ENCODE results near the gene EML4. TPM values are rescaled to one million over a fixed set of nuclear protein-coding genes. Genes with fewer than 3 reads are reported as not detected.

The EML4 gene
- total and polyA plus RNA-seq, 12 donors: 29.9 to 64.0 (median 51.9) TPM

- TF ChIP-seq CTCF (IDR thresholded peaks at IDR 0.05) (no peak), POLR2A (IDR thresholded peaks at IDR 0.05) (no peak)
- H3K9me3 ChIP-seq (replicated peaks in 1 of 3): no peaks in the 10 kb centered on the region
- H3K27me3 ChIP-seq: no peaks in the 10 kb centered on the region
- peaks cover 27 to 45% of the 10 kb centered on the region in 2 donors for H3K4me1 ChIP-seq (replicated peaks in 1 of 2)
- peak overlapping the region in 1 of 4 donors; percentile 34 for H3K4me3 ChIP-seq
- H3K36me3 ChIP-seq (replicated peaks in 1 of 2): no peaks in the 10 kb centered on the region
- H3K27ac ChIP-seq: peak overlapping the region in 4 of 5 donors; percentile 57 to 92 (median 78)
- DNase-seq: peak in 6 of 7 donors; percentile 34 to 60 (median 50)
- intact Hi-C loops (cut with DNase I): loop anchor here in 1 of 2 donors (2.0 kb wide), 1 partner anchor 18 kb away; no protein-coding TSS in a partner anchor
- WGBS, 4 donors: 49 to 65% (median 57%) methylated on average over 9 of the region's 9 CpGs
Measured at GRCh38 chr2:42142547-42143184, 26.5 kb upstream of the EML4 start.

GRCh38 chr2:42147641-42148274 lies 21.4 kb upstream of the EML4 start:
- no peaks in the 10 kb centered on the region for H3K9me3 ChIP-seq (replicated peaks in 1 of 3)
- no peaks in the 10 kb centered on the region for H3K27me3 ChIP-seq
- DNase-seq: peak in 1 of 7 donors; percentile 23
- TF ChIP-seq CTCF (IDR thresholded peaks at IDR 0.05): no peak
- no peak for TF ChIP-seq POLR2A (IDR thresholded peaks at IDR 0.05)
- peaks cover 5 to 14% of the 10 kb centered on the region in 2 donors for H3K4me1 ChIP-seq (replicated peaks in 1 of 2)
- H3K27ac ChIP-seq: peak overlapping the region in 3 of 5 donors; percentile 39 to 58 (median 43)
- H3K36me3 ChIP-seq (replicated peaks in 1 of 2): no peaks in the 10 kb centered on the region
- no peak overlapping the region for H3K4me3 ChIP-seq
- WGBS, 4 donors: 64 to 100% (median 82%) methylated on average over 1 to 5 of the region's 5 CpGs
- intact Hi-C loops (cut with DNase I): no loop called here

- H3K36me3 ChIP-seq (replicated peaks in 1 of 2): no peaks in the 10 kb centered on the region
- no peak overlapping the region for H3K27ac ChIP-seq
- no peak for TF ChIP-seq POLR2A (IDR thresholded peaks at IDR 0.05)
- TF ChIP-seq CTCF (IDR thresholded peaks at IDR 0.05): no peak
- no peak for DNase-seq
- intact Hi-C loops (cut with DNase I): no loop called here
- H3K4me1 ChIP-seq (replicated peaks in 1 of 2): peaks cover 0 to 8% of the 10 kb centered on the region in 2 donors
- H3K27me3 ChIP-seq: no peaks in the 10 kb centered on the region
- no peaks in the 10 kb centered on the region for H3K9me3 ChIP-seq (replicated peaks in 1 of 3)
- no peak overlapping the region for H3K4me3 ChIP-seq
Measured at GRCh38 chr2:42150159-42150558, 19.0 kb upstream of the EML4 start.

DNA sequence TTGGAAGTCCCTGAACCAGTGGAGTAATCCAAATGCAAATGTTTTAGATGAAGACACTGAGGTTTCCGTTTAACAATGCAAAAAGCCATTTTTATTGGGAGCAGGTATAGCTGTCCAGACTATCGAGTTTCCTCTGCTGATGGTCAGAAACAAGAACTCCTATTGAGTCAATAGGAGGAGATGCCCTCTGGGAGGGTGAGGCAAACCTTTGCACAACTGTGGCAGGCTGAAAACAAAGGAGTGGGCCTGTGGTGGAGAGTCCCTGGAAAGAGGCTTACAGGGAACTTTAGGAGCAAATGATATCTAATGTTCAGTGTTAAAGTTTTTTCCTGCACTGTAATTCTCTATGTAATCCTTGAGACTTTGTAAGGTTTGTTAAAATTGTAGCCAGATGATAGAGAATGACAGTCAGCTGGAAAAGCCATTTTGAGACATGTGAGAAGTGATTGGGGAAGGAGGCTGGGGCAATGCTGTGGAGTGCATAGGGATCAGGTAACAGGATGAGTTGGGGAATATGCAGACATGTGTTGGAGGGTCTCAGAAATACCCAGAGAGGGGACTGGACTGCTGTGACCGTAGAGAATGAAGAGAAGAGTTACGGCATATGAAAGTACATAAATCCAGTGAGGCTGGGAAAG lies 15.1 kb upstream of the EML4 start:
- intact Hi-C loops (cut with DNase I): no loop called here
- no peak for TF ChIP-seq POLR2A (IDR thresholded peaks at IDR 0.05)
- no peak for TF ChIP-seq CTCF (IDR thresholded peaks at IDR 0.05)
- Histone ChIP-seq H3K27me3 (no peaks in the 10 kb centered on the region), H3K9me3 (replicated peaks in 1 of 3) (no peaks in the 10 kb centered on the region), H3K27ac (no peak overlapping the region), H3K36me3 (replicated peaks in 1 of 2) (no peaks in the 10 kb centered on the region), H3K4me1 (replicated peaks in 1 of 2) (no peaks in the 10 kb centered on the region), H3K4me3 (no peak overlapping the region)
- 85 to 94% (median 87%) methylated on average over 4 of the region's 4 CpGs for WGBS, 4 donors
- no peak for DNase-seq

Measured in adrenal gland (tissue), 12 donors.